Activated T-cell treated with anti-CD3 and anti-CD28 coated beads for 48 hours (primary cell): ENCODE measurements around the gene PDZRN3.

Experiments used
- DNase-seq: peaks from one replicate; pipeline ENCODE4 v3.0.0-alpha.2; 2020; ENCODE audit warnings: low read depth

PDZRN3 gene

GRCh38 chr3:73384091-73384906 is 240.4 kb downstream of the PDZRN3 start:
- no peak for DNase-seq

GRCh38 chr3:73383470-73384049 is 241.2 kb downstream of the PDZRN3 start:
- DNase-seq: no peak

GRCh38 chr3:73381551-73381950 is 243.2 kb downstream of the PDZRN3 start:
- DNase-seq: no peak

- no peak for DNase-seq
These were observed 243.8 kb downstream of the PDZRN3 start for GRCh38 chr3:73380735-73381532.

- no peak for DNase-seq
These were observed 245.3 kb downstream of the PDZRN3 start for GRCh38 chr3:73379465-73379864.

GRCh38 chr3:73378207-73378606 is 246.5 kb downstream of the PDZRN3 start:
- no peak for DNase-seq

GRCh38 chr3:73365756-73366397 is 258.9 kb downstream of the PDZRN3 start:
- no peak for DNase-seq

- no peak for DNase-seq
These were observed 260.2 kb downstream of the PDZRN3 start for GRCh38 chr3:73364517-73364916.

- no peak for DNase-seq
These were observed 261.6 kb downstream of the PDZRN3 start for GRCh38 chr3:73363093-73363492.

GRCh38 chr3:73361591-73361990 is 263.1 kb downstream of the PDZRN3 start:
- no peak for DNase-seq

- no peak for DNase-seq
These were observed 271.0 kb downstream of the PDZRN3 start for GRCh38 chr3:73353649-73354217.

GRCh38 chr3:73352841-73353645 is 271.7 kb downstream of the PDZRN3 start:
- DNase-seq: no peak

GRCh38 chr3:73351423-73352071 is 273.2 kb downstream of the PDZRN3 start:
- DNase-seq: no peak

- DNase-seq: no peak
These were observed 273.7 kb downstream of the PDZRN3 start for GRCh38 chr3:73350996-73351395.

- DNase-seq: no peak
These were observed 275.1 kb downstream of the PDZRN3 start for GRCh38 chr3:73349657-73350056.

GRCh38 chr3:73342077-73342476 is 282.7 kb downstream of the PDZRN3 start:
- DNase-seq: no peak

GRCh38 chr3:73341272-73341935 is 283.3 kb downstream of the PDZRN3 start:
- DNase-seq: no peak

GRCh38 chr3:73332558-73332957 is 292.2 kb downstream of the PDZRN3 start:
- no peak for DNase-seq
